ENCODE data around the gene SLC7A6.

DNA sequence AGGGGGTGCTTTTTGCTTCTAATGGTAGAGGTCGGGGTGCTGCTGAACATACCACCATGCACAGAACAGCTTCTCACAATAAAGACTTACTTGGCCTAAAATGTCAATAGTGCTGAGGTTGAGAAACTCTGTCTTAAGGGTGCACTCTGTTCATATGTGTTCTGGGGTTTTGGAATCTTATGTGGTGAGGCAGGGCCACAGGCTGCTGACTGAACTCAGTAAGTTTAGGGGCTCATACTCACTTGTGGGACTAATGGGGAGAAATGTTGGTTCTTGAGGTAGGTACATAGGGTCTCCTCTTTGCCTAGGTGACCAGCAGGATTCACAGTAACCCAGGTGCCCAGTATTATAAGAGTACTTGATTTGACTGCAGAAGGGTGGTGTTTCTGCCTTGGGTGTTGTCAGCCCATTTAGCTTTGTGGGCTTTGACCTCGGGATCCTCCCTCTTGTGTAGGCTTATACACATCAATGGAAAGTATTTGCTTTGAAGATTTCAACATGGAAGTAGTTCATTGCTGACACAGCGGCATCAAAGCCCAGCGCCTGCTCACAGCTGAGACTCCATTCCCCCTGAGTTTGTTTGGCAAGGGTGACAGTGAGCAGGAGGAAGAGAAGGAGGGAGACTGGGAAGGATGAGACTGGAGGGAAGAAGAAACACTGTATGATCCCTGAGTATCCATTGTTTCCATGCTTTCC is 17.2 kb downstream of the SLC7A6 start:
- TF ChIP-seq ZNF274 (IDR thresholded peaks at IDR 0.05; ENCODE audit: low read depth, low read length): no peak
- TF ChIP-seq POLR2AphosphoS5 (IDR thresholded peaks at IDR 0.05; ENCODE audit: low read depth, low read length): no peak

All from HCT116 (cell line).